ENCODE data around the gene KATNAL1.

The KATNAL1 gene

GRCh38 chr13:30341815-30342570, 34.6 kb upstream of the KATNAL1 start:
- no peaks in the 10 kb centered on the region for H3K36me3 ChIP-seq (ENCODE audit: insufficient read depth, low read depth, low read length)
- H3K27ac ChIP-seq (ENCODE audit: low read length), result no peak overlapping the region
- H3K27me3 ChIP-seq (ENCODE audit: insufficient read depth, low read length), result no peaks in the 10 kb centered on the region
- no peaks in the 10 kb centered on the region for H3K9me3 ChIP-seq (ENCODE audit: insufficient read depth, low read depth, low read length)
- no peak overlapping the region for H3K4me3 ChIP-seq (ENCODE audit: low read length)
- no peak overlapping the region for H3K9ac ChIP-seq (ENCODE audit: low read depth, low read length)
- peaks cover 4% of the 10 kb centered on the region; the same call in 1 of the 2 replicates for H3K4me1 ChIP-seq (ENCODE audit: insufficient read depth, low read length)

GRCh38 chr13:30340331-30341250, 33.2 kb upstream of the KATNAL1 start:
- H3K27me3 ChIP-seq (ENCODE audit: insufficient read depth, low read length), result no peaks in the 10 kb centered on the region

GRCh38 chr13:30339738-30340330, 32.5 kb upstream of the KATNAL1 start:
- H3K27ac ChIP-seq (ENCODE audit: low read length), result no peak overlapping the region
- no peaks in the 10 kb centered on the region for H3K36me3 ChIP-seq (ENCODE audit: insufficient read depth, low read depth, low read length)
- no peak overlapping the region for H3K4me3 ChIP-seq (ENCODE audit: low read length)
- H3K4me1 ChIP-seq (ENCODE audit: insufficient read depth, low read length), result peaks cover 6% of the 10 kb centered on the region; the same call in 1 of the 2 replicates
- H3K9ac ChIP-seq (ENCODE audit: low read depth, low read length), result no peak overlapping the region
- H3K9me3 ChIP-seq (ENCODE audit: insufficient read depth, low read depth, low read length), result no peaks in the 10 kb centered on the region
- no peaks in the 10 kb centered on the region for H3K27me3 ChIP-seq (ENCODE audit: insufficient read depth, low read length)

More at GRCh38 chr13:30340331-30341250, 33.2 kb upstream of the KATNAL1 start:
- no peaks in the 10 kb centered on the region for H3K9me3 ChIP-seq (ENCODE audit: insufficient read depth, low read depth, low read length)
- H3K27ac ChIP-seq (ENCODE audit: low read length), result no peak overlapping the region
- H3K9ac ChIP-seq (ENCODE audit: low read depth, low read length), result no peak overlapping the region
- no peak overlapping the region for H3K4me3 ChIP-seq (ENCODE audit: low read length)
- H3K36me3 ChIP-seq (ENCODE audit: insufficient read depth, low read depth, low read length), result no peaks in the 10 kb centered on the region
- H3K4me1 ChIP-seq (ENCODE audit: insufficient read depth, low read length), result peaks cover 6% of the 10 kb centered on the region; the same call in 1 of the 2 replicates

- H3K27ac ChIP-seq (ENCODE audit: low read length), result no peak overlapping the region
- H3K9ac ChIP-seq (ENCODE audit: low read depth, low read length), result no peak overlapping the region
- H3K9me3 ChIP-seq (ENCODE audit: insufficient read depth, low read depth, low read length), result no peaks in the 10 kb centered on the region
- no peak overlapping the region for H3K4me3 ChIP-seq (ENCODE audit: low read length)
- peaks cover 6% of the 10 kb centered on the region; the same call in 1 of the 2 replicates for H3K4me1 ChIP-seq (ENCODE audit: insufficient read depth, low read length)
- no peaks in the 10 kb centered on the region for H3K36me3 ChIP-seq (ENCODE audit: insufficient read depth, low read depth, low read length)
- no peaks in the 10 kb centered on the region for H3K27me3 ChIP-seq (ENCODE audit: insufficient read depth, low read length)
Observed at GRCh38 chr13:30338952-30339351, 31.6 kb upstream of the KATNAL1 start.

- H3K27ac ChIP-seq (ENCODE audit: low read length), result no peak overlapping the region
- no peaks in the 10 kb centered on the region for H3K27me3 ChIP-seq (ENCODE audit: insufficient read depth, low read length)
- H3K36me3 ChIP-seq (ENCODE audit: insufficient read depth, low read depth, low read length), result no peaks in the 10 kb centered on the region
- no peaks in the 10 kb centered on the region for H3K9me3 ChIP-seq (ENCODE audit: insufficient read depth, low read depth, low read length)
- H3K9ac ChIP-seq (ENCODE audit: low read depth, low read length), result no peak overlapping the region
- no peak overlapping the region for H3K4me3 ChIP-seq (ENCODE audit: low read length)
- peaks cover 6% of the 10 kb centered on the region; the same call in 1 of the 2 replicates for H3K4me1 ChIP-seq (ENCODE audit: insufficient read depth, low read length)
Observed at GRCh38 chr13:30338331-30338851, 31.0 kb upstream of the KATNAL1 start.

GRCh38 chr13:30337061-30337610, 29.8 kb upstream of the KATNAL1 start:
- no peak overlapping the region for H3K9ac ChIP-seq (ENCODE audit: low read depth, low read length)
- no peaks in the 10 kb centered on the region for H3K27me3 ChIP-seq (ENCODE audit: insufficient read depth, low read length)
- no peaks in the 10 kb centered on the region for H3K36me3 ChIP-seq (ENCODE audit: insufficient read depth, low read depth, low read length)
- no peaks in the 10 kb centered on the region for H3K9me3 ChIP-seq (ENCODE audit: insufficient read depth, low read depth, low read length)
- no peak overlapping the region for H3K4me3 ChIP-seq (ENCODE audit: low read length)
- peaks cover 6% of the 10 kb centered on the region; the same call in 1 of the 2 replicates for H3K4me1 ChIP-seq (ENCODE audit: insufficient read depth, low read length)
- no peak overlapping the region for H3K27ac ChIP-seq (ENCODE audit: low read length)

GRCh38 chr13:30334663-30335386, 27.5 kb upstream of the KATNAL1 start:
- H3K27me3 ChIP-seq (ENCODE audit: insufficient read depth, low read length), result no peaks in the 10 kb centered on the region
- H3K27ac ChIP-seq (ENCODE audit: low read length), result no peak overlapping the region
- no peak overlapping the region for H3K4me3 ChIP-seq (ENCODE audit: low read length)
- no peaks in the 10 kb centered on the region for H3K36me3 ChIP-seq (ENCODE audit: insufficient read depth, low read depth, low read length)
- H3K4me1 ChIP-seq (ENCODE audit: insufficient read depth, low read length), result peaks cover 6% of the 10 kb centered on the region; the same call in 1 of the 2 replicates
- H3K9ac ChIP-seq (ENCODE audit: low read depth, low read length), result no peak overlapping the region
- no peaks in the 10 kb centered on the region for H3K9me3 ChIP-seq (ENCODE audit: insufficient read depth, low read depth, low read length)

- Histone ChIP-seq H3K4me1 (ENCODE audit: insufficient read depth, low read length) (peaks cover 6% of the 10 kb centered on the region; the same call in 1 of the 2 replicates), H3K27ac (ENCODE audit: low read length) (no peak overlapping the region)
Observed at GRCh38 chr13:30333616-30334015, 26.3 kb upstream of the KATNAL1 start.

GRCh38 chr13:30332456-30333143, 25.2 kb upstream of the KATNAL1 start:
- H3K27me3 ChIP-seq (ENCODE audit: insufficient read depth, low read length), result no peaks in the 10 kb centered on the region
- H3K9ac ChIP-seq (ENCODE audit: low read depth, low read length), result no peak overlapping the region
- no peaks in the 10 kb centered on the region for H3K9me3 ChIP-seq (ENCODE audit: insufficient read depth, low read depth, low read length)
- no peaks in the 10 kb centered on the region for H3K36me3 ChIP-seq (ENCODE audit: insufficient read depth, low read depth, low read length)
- peaks cover 6% of the 10 kb centered on the region; the same call in 1 of the 2 replicates for H3K4me1 ChIP-seq (ENCODE audit: insufficient read depth, low read length)
- no peak overlapping the region for H3K4me3 ChIP-seq (ENCODE audit: low read length)
- H3K27ac ChIP-seq (ENCODE audit: low read length), result no peak overlapping the region

More at GRCh38 chr13:30333616-30334015, 26.3 kb upstream of the KATNAL1 start:
- H3K9ac ChIP-seq (ENCODE audit: low read depth, low read length), result no peak overlapping the region
- H3K4me3 ChIP-seq (ENCODE audit: low read length), result no peak overlapping the region
- no peaks in the 10 kb centered on the region for H3K36me3 ChIP-seq (ENCODE audit: insufficient read depth, low read depth, low read length)
- no peaks in the 10 kb centered on the region for H3K9me3 ChIP-seq (ENCODE audit: insufficient read depth, low read depth, low read length)
- no peaks in the 10 kb centered on the region for H3K27me3 ChIP-seq (ENCODE audit: insufficient read depth, low read length)

- Histone ChIP-seq H3K27ac (ENCODE audit: low read length) (no peak overlapping the region), H3K36me3 (ENCODE audit: insufficient read depth, low read depth, low read length) (no peaks in the 10 kb centered on the region), H3K4me1 (ENCODE audit: insufficient read depth, low read length) (no peaks in the 10 kb centered on the region), H3K27me3 (ENCODE audit: insufficient read depth, low read length) (no peaks in the 10 kb centered on the region), H3K9me3 (ENCODE audit: insufficient read depth, low read depth, low read length) (0 out of 2 replicates have a peak, but pooled peaks cover 5% of the 10 kb centered on the region), H3K9ac (ENCODE audit: low read depth, low read length) (no peak overlapping the region), H3K4me3 (ENCODE audit: low read length) (no peak overlapping the region)
Observed at GRCh38 chr13:30331331-30331771, 24.0 kb upstream of the KATNAL1 start.

All from iPS-20b (cell line).